Activated naive CD4-positive, alpha-beta T cell treated with anti-CD3 and anti-CD28 coated beads, Interleukin-2, amount 10 ng/mL, durations not matched to agents 5 hours and 36 hours (primary cell): ENCODE measurements around the gene NEDD4. TPM values are rescaled to one million over a fixed set of nuclear protein-coding genes. Genes with fewer than 3 reads are reported as not detected.

Experiments
- total RNA-seq, 2 experiments: library from RNA; stranded (reverse); gene quantifications; one replicate each; pipeline ENCODE4 v1.2.3, GENCODE V29; 2021

Gene NEDD4
- total RNA-seq = 1 to 10 TPM; 8.1 to 8.3 TPM

DNA sequence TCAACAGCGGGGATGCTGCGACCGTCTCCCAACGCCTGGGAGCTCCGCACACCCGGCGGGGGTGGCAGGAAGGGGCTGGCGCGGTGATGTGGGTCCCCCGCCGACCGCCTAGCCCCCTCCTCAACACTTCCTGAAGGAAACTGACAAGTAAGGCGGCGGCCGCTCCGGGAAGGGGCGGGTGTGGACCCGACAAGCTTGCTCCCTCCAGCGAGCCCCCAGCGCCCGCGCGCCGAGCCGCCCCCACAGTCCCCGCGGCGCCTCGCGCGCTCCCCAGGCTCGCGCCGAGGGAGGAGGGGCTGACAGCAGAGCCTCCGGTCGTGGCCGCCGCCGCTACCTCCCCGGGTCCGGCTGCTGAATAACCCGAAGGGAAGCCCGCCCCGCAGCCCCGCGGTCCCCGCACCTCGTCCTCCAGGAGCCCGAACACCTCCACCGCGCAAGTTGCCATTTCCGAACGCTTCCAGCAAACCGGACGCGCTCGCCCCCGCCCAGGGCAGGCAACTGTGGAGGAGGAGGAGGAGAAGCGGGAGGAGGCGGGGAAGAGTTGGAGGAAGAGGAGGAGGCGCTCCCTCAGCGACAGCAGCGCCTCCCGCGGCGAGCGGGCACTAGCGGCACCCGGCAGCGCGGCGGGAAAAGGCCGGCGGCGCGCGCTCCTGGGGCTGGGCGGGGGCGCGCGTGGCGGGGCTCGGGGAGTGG, at the start of gene NEDD4:
Gene NEDD4, minus strand, starts transcription at position 502 of the 693 bp plus-strand sequence. Its CDS starts 57 bp downstream, at position 445.

